ENCODE measurements around the gene INTS4. TPM values are rescaled to one million over a fixed set of nuclear protein-coding genes. Genes with fewer than 3 reads are reported as not detected.
"Not testable (repeated sequence)": the region's sequence is repeated elsewhere in the genome, so short reads cannot be mapped to it uniquely, and the experiment has no call there.

Gene INTS4
- total and polyA plus RNA-seq, 2 of the 4 experiments (the other 2 are of a cell fraction) = 24.0 to 52.5 TPM

GRCh38 chr11:77878247-77878646 lies 116.2 kb downstream of the INTS4 start:
- 0 out of 2 replicates have a peak overlapping the region, but pooled peaks have one; percentile 3 for H2BK20ac ChIP-seq (ENCODE audit: low read depth, low read length)
- peak overlapping the region; percentile 28 for H2BK5ac ChIP-seq (ENCODE audit: low read depth, low read length, poor library complexity, severe bottlenecking)
- H4K20me1 ChIP-seq (ENCODE audit: insufficient read depth, low read length); intact Hi-C loops (cut with micrococcal nuclease); H3K9ac ChIP-seq (ENCODE audit: low read depth, low read length); H2AK9ac ChIP-seq (replicated peaks; ENCODE audit: low read depth, low read length, poor library complexity); H3K27me3 ChIP-seq (ENCODE audit: control insufficient read depth, insufficient read depth, low read length); H4K5ac ChIP-seq (ENCODE audit: low read depth, low read length); H2AK5ac ChIP-seq (ENCODE audit: low read depth, low read length); H3K4me3 ChIP-seq (ENCODE audit: insufficient read depth, low read depth, low read length); H3K4me1 ChIP-seq (ENCODE audit: control insufficient read depth, insufficient read depth, low read length); H3K27ac ChIP-seq (ENCODE audit: insufficient read depth, low read length); dilution Hi-C loops (cut with HindIII; ENCODE audit: low sequenced_read_pairs, unreplicated experiment); H2BK15ac ChIP-seq (ENCODE audit: low read depth, low read length); H4K8ac ChIP-seq (ENCODE audit: low read depth in 2 of 2, low read length in 2 of 2); in situ Hi-C loops (cut with MboI; ENCODE audit: low sequenced_read_pairs); H4K91ac ChIP-seq (ENCODE audit: insufficient read depth, low read depth, low read length); H3K4ac ChIP-seq (ENCODE audit: low read depth, low read length); BruUV-seq (replicated peaks); H3K9me3 ChIP-seq (ENCODE audit: control insufficient read depth, insufficient read depth, low read length); H2AFZ ChIP-seq (replicated peaks; ENCODE audit: low read length, poor library complexity); H3K23ac ChIP-seq (ENCODE audit: low read depth, low read length); H3K56ac ChIP-seq (ENCODE audit: extremely low read depth, insufficient read depth, low read length); H3K4me2 ChIP-seq (ENCODE audit: low read depth, low read length); H3K18ac ChIP-seq (ENCODE audit: low read depth, low read length): not testable (repeated sequence)
- DNase-seq (peak; percentile 91), ATAC-seq (ENCODE audit: low read depth) (peak; percentile 87)
- H2BK120ac ChIP-seq (ENCODE audit: low read depth, low read length) = 0 out of 2 replicates have a peak overlapping the region, but pooled peaks have one; percentile 1
- peak overlapping the region; percentile 2; the same call in 1 of the 2 replicates for H3K14ac ChIP-seq (replicated peaks; ENCODE audit: low read depth, low read length)
- ChIA-PET POLR2A (ENCODE audit: unreplicated experiment) (interaction anchor here (0.6 kb wide), 1 partner anchor 8 kb away, joined by 3 read pairs; no protein-coding TSS in a partner anchor), CTCF (interaction anchor here (0.6 kb wide), 2 partner anchors 147 to 541 kb away, joined by 3 to 5 read pairs; no protein-coding TSS in a partner anchor)
- H3K79me1 ChIP-seq (ENCODE audit: low read depth in 1 of 2, low read length in 2 of 2) = peaks cover 0 to 13% of the 10 kb centered on the region in 2 experiments; a peak in 3 of 4 replicates
- TF ChIP-seq MXI1 (IDR thresholded peaks at IDR 0.05; ENCODE audit: borderline replicate concordance, low read depth, low read length) = peak; percentile 86
- 0 out of 2 replicates have a peak, but pooled peaks have one; percentile 7 for TF ChIP-seq SMC3 (IDR thresholded peaks at IDR 0.05; ENCODE audit: low read depth, low read length)
- H3K9me1 ChIP-seq (ENCODE audit: insufficient read depth, low read length) = peaks cover 24% of the 10 kb centered on the region
- H3K36me3 ChIP-seq (ENCODE audit: control insufficient read depth, insufficient read depth, low read length) = peaks cover 24% of the 10 kb centered on the region
- WGBS, 2 experiments (ENCODE audit: extremely low coverage in 2 of 2, insufficient read length in 1 of 2) = no CpG with 5 or more reads among the region's 4 CpGs

Measured in IMR-90 (cell line).